Body of pancreas (tissue), 4 donors: ENCODE data around the gene SSTR3. TPM values are rescaled to one million over a fixed set of nuclear protein-coding genes. Genes with fewer than 3 reads are reported as not detected.
A peak's percentile ranks its signal among the peaks of the same experiment; 100 is the strongest.

Experiments used
- ATAC-seq: fragments of 150-250 bp; one replicate; pipeline ENCODE4 v1.9.1; 2016
- DNase-seq, 4 donors: peaks; one replicate each; pipeline ENCODE4 v3.0.0-alpha.2; 2019
- H3K27ac ChIP-seq, 4 donors: fragments of 200-600 bp; sonication (generic); 1 replicate in 3 of 4; 2 replicates in 1 of 4; pipeline versions ENCODE4 v1.5.1 to v1.6.1; 2016 to 2019; ENCODE audit warnings: mild to moderate bottlenecking in 1 of 4, mixed read lengths in 1 of 4, moderate library complexity in 1 of 4
- H3K27me3 ChIP-seq, 2 donors: fragments of 200-600 bp; sonication (generic); one replicate each; pipeline ENCODE4 v1.6.0; 2016; ENCODE audit warnings: mild to moderate bottlenecking in 1 of 2
- H3K36me3 ChIP-seq, 2 donors: fragments of 200-600 bp; sonication (generic); replicated peaks in 1 of 2; 2 replicates each; pipeline ENCODE4 v1.5.1; 2016; ENCODE audit warnings: low read depth in 2 of 2; ENCODE audit not compliant: insufficient read depth in 1 of 2
- H3K4me1 ChIP-seq: fragments of 200-600 bp; sonication (generic); one replicate; pipeline ENCODE4 v1.6.0; 2016
- H3K4me3 ChIP-seq, 2 donors: fragments of 200-600 bp; sonication (generic); 1 replicate in 1 of 2; 2 replicates in 1 of 2; pipeline ENCODE4 v1.5.1; 2016 to 2019
- H3K9me3 ChIP-seq, 3 donors: fragments of 200-600 bp; sonication (generic); 1 replicate in 2 of 3; 2 replicates in 1 of 3; pipeline ENCODE4 v1.5.1; 2016
- CTCF ChIP-seq, 7 experiments: fragments of 450-650 bp in 4 of 7; fragments of 200-600 bp in 3 of 7; sonication (generic) in 3 of 7; IDR thresholded peaks; one replicate each; pipeline ENCODE4 v1.5.1; 2016 to 2019; ENCODE audit warnings: antibody characterized with exemption in 7 of 7
- POLR2A ChIP-seq, 3 donors: fragments of 450-650 bp; IDR thresholded peaks; one replicate each; pipeline ENCODE4 v1.6.1; 2016; ENCODE audit warnings: antibody characterized with exemption in 3 of 3, mild to moderate bottlenecking in 2 of 3
- WGBS, 2 donors: methylation state at CpG; one replicate each; pipeline ENCODE4 v1.1.5; 2017; 5-methylcytosine and 5-hydroxymethylcytosine counted together
- intact Hi-C: fragments of 100-400 bp; cut with DNase I; formaldehyde crosslinking; loops from one replicate; pipeline ENCODE4 v1.15.1; 2023
- total RNA-seq, 2 donors: library from RNA; depleted of rRNA; stranded (reverse); fragments of >200 nt; gene quantifications; one replicate each; pipeline ENCODE4 v1.1.0, GENCODE V29; 2016

The SSTR3 gene
- total RNA-seq, 2 donors from 2014 or later, result 1.3 to 4.2 TPM

DNA sequence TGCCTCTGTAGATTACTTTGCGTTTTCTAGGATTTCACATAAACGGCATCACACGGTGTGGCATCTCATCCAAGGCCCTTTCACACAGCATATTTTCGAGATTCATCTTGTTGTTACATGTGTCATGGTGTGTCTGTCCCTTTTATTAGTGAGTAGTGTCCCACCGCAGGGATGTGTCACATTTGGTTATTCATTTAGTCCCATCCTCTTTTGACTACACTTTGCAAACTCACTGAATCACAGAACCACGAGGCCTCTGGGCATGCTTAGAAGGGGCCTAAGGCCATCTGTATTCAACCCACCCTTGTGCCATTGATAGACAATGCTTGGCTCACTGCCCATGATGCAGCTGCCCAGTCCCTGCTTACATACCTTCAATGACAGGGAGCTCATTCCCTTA, 36.0 kb upstream of the SSTR3 start:
- Histone ChIP-seq H3K27me3 (peaks cover 0 to 7% of the 10 kb centered on the region in 2 donors), H3K4me1 (peaks cover 3% of the 10 kb centered on the region), H3K36me3 (no peaks in the 10 kb centered on the region), H3K27ac (no peak overlapping the region), H3K4me3 (no peak overlapping the region), H3K9me3 (no peaks in the 10 kb centered on the region)
- intact Hi-C loops, result no loop called here
- 49 to 53% methylated on average over 6 of the region's 6 CpGs for WGBS, 2 donors
- DNase-seq (no peak), ATAC-seq (no peak)
- TF ChIP-seq POLR2A (IDR thresholded peaks at IDR 0.05) (no peak), CTCF (IDR thresholded peaks at IDR 0.05) (no peak)

GRCh38 chr22:37245740-37246139, 33.5 kb upstream of the SSTR3 start:
- intact Hi-C loops, result no loop called here
- H3K27me3 ChIP-seq, result peaks cover 0 to 7% of the 10 kb centered on the region in 2 donors
- H3K9me3 ChIP-seq, result no peaks in the 10 kb centered on the region
- H3K4me3 ChIP-seq, result no peak overlapping the region
- DNase-seq, result no peak
- no peak overlapping the region for H3K27ac ChIP-seq
- TF ChIP-seq POLR2A (IDR thresholded peaks at IDR 0.05), result no peak
- no peak for TF ChIP-seq CTCF (IDR thresholded peaks at IDR 0.05)
- H3K36me3 ChIP-seq, result no peaks in the 10 kb centered on the region
- peaks cover 3% of the 10 kb centered on the region for H3K4me1 ChIP-seq
- WGBS, 2 donors, result 56 to 62% methylated on average over 6 of the region's 6 CpGs
- no peak for ATAC-seq

- no peak overlapping the region for H3K4me3 ChIP-seq
- H3K36me3 ChIP-seq, result no peaks in the 10 kb centered on the region
- ATAC-seq (no peak), DNase-seq (no peak)
- peaks cover 3% of the 10 kb centered on the region for H3K4me1 ChIP-seq
- H3K9me3 ChIP-seq, result no peaks in the 10 kb centered on the region
- no peak overlapping the region for H3K27ac ChIP-seq
- peaks cover 0 to 7% of the 10 kb centered on the region in 2 donors for H3K27me3 ChIP-seq
- intact Hi-C loops, result no loop called here
- WGBS, 2 donors, result 52 to 58% methylated on average over 20 to 22 of the region's 22 CpGs
- no peak for TF ChIP-seq POLR2A (IDR thresholded peaks at IDR 0.05)
- TF ChIP-seq CTCF (IDR thresholded peaks at IDR 0.05), result no peak
Observed at GRCh38 chr22:37244922-37245722, 32.8 kb upstream of the SSTR3 start.

GRCh38 chr22:37244114-37244921, 32.0 kb upstream of the SSTR3 start, which contains the start of gene RAC2:
Gene RAC2 (minus strand): TSS chr22:37244269. CDS start chr22:37244148, 121 bp downstream.
- Histone ChIP-seq H3K27ac (peak within 1 kb of the TSS in 1 of 4 donors; percentile 22), H3K36me3 (no peaks in the 10 kb centered on the region), H3K4me1 (peaks cover 3% of the 10 kb centered on the region), H3K27me3 (peaks cover 0 to 7% of the 10 kb centered on the region in 2 donors), H3K4me3 (no peak within 1 kb of the TSS), H3K9me3 (no peaks in the 10 kb centered on the region)
- WGBS, 2 donors, result 14 to 15% methylated on average over 18 to 21 of the region's 23 CpGs
- TF ChIP-seq CTCF (IDR thresholded peaks at IDR 0.05), result no peak
- TF ChIP-seq POLR2A (IDR thresholded peaks at IDR 0.05), result peak in 2 of 3 donors; percentile 23 to 40
- peak; percentile 32 for ATAC-seq
- peak; percentile 35 to 70 (median 54) for DNase-seq
- intact Hi-C loops, result no loop called here
